Hepatocyte (in vitro differentiated cells): ENCODE data around the gene COX4I1.

ENCODE experiments used
- CTCF ChIP-seq: fragments of 200-600 bp; sonication (generic); IDR thresholded peaks from 2 replicates; pipeline ENCODE4 v1.5.1; 2016; ENCODE audit warnings: antibody characterized with exemption, mild to moderate bottlenecking; ENCODE audit not compliant: poor library complexity
- EZH2 ChIP-seq: fragments of 200-600 bp; sonication (generic); IDR thresholded peaks from 2 replicates; pipeline ENCODE4 v1.6.1; 2016; ENCODE audit warnings: antibody characterized with exemption, mild to moderate bottlenecking, borderline replicate concordance
- EZH2phosphoT487 ChIP-seq: fragments of 200-600 bp; sonication (generic); IDR thresholded peaks from one replicate; pipeline ENCODE4 v1.6.1; 2018; ENCODE audit warnings: antibody characterized with exemption, mild to moderate bottlenecking, low read depth, moderate library complexity; ENCODE audit not compliant: unreplicated experiment, severe bottlenecking

- TF ChIP-seq CTCF (no peak), EZH2 (no peak), EZH2phosphoT487 (no peak)
These were observed 49.7 kb upstream of the COX4I1 start for GRCh38 chr16:85749771-85750145.
